ENCODE data around the gene BCAN.

DNA sequence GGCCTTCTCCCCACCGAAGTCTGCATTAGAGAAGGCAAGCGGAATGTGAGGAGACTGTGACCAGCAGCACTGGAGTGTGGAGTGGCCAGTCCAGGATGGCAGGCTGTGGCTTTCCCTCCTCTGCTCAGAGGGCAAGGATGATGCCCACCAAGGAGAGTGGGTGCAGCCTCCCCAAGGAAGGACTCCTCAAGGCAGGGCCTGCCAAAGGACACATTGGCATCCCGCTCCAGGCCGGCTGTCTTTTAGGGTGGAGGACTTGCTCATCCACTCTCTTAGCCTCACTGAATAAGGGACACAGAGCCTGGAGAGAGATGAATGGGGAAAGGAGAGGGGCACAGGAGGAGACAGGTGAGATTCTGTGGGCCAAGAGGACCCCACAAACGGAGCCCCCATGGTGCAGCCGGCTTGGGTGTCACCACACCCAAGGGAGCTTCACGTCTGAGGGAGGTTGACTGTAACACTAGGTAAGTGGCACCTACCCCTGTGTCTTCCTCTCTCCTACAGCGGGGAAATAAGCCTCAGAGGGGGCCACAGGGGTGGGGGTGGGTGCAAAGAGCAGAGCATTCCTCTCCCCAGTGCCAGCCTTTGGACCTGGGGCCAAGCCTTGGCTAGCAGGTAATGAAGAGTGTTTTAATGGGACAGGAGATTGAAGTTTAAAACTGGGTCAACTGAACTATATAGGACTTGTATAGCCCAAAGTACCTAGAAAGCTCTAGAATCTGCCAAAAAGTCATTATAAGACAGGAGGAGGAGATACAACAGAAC is 39.5 kb downstream of the BCAN start:
- TF ChIP-seq, protein P1, sequence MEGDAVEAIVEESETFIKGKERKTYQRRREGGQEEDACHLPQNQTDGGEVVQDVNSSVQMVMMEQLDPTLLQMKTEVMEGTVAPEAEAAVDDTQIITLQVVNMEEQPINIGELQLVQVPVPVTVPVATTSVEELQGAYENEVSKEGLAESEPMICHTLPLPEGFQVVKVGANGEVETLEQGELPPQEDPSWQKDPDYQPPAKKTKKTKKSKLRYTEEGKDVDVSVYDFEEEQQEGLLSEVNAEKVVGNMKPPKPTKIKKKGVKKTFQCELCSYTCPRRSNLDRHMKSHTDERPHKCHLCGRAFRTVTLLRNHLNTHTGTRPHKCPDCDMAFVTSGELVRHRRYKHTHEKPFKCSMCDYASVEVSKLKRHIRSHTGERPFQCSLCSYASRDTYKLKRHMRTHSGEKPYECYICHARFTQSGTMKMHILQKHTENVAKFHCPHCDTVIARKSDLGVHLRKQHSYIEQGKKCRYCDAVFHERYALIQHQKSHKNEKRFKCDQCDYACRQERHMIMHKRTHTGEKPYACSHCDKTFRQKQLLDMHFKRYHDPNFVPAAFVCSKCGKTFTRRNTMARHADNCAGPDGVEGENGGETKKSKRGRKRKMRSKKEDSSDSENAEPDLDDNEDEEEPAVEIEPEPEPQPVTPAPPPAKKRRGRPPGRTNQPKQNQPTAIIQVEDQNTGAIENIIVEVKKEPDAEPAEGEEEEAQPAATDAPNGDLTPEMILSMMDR (conservative IDR thresholded peaks at IDR 0.05 in 1 of 2, IDR thresholded peaks at IDR 0.05 in 1 of 2; ENCODE audit: extremely low read depth in 1 of 2, insufficient read depth in 1 of 2, low read depth in 1 of 2, low read length in 2 of 2), result no peak
- no peak for TF ChIP-seq EZH2 (IDR thresholded peaks at IDR 0.05; ENCODE audit: borderline replicate concordance, low read length)
